HEK293T (cell line): Measurements from ENCODE around the gene SORT1.

Source experiments
- ARNT ChIP-seq: fragments of 450-650 bp; IDR thresholded peaks from 2 replicates; pipeline ENCODE4 v1.6.1; 2017; ENCODE audit warnings: mild to moderate bottlenecking
- BHLHE40 ChIP-seq: fragments of 450-650 bp; IDR thresholded peaks from 2 replicates; pipeline ENCODE4 v1.6.1; 2016; ENCODE audit warnings: mild to moderate bottlenecking, moderate library complexity, borderline replicate concordance
- CTBP1 ChIP-seq: fragments of 450-650 bp; IDR thresholded peaks from 2 replicates; pipeline ENCODE4 v1.6.1; 2016; ENCODE audit warnings: borderline replicate concordance
- ELF4 ChIP-seq: fragments of 450-650 bp; IDR thresholded peaks from 2 replicates; pipeline ENCODE4 v1.6.1; 2017; ENCODE audit warnings: antibody characterized with exemption
- FOXA1 ChIP-seq: fragments of 450-650 bp; IDR thresholded peaks from 2 replicates; pipeline ENCODE4 v1.6.1; 2016; ENCODE audit warnings: mild to moderate bottlenecking
- FOXK2 ChIP-seq: fragments of 450-650 bp; IDR thresholded peaks from 2 replicates; pipeline ENCODE4 v1.6.1; 2016; ENCODE audit warnings: mild to moderate bottlenecking
- FOXM1 ChIP-seq: fragments of 450-650 bp; IDR thresholded peaks from 2 replicates; pipeline ENCODE4 v1.6.1; 2017; ENCODE audit warnings: mild to moderate bottlenecking, borderline replicate concordance
- HDGF ChIP-seq: fragments of 450-650 bp; IDR thresholded peaks from 2 replicates; pipeline ENCODE4 v1.6.1; 2017; ENCODE audit warnings: antibody characterized with exemption, borderline replicate concordance
- L3MBTL2 ChIP-seq: fragments of 450-650 bp; conservative IDR thresholded peaks from 2 replicates; pipeline ENCODE4 v1.6.1; 2016; ENCODE audit warnings: mild to moderate bottlenecking
- NFRKB ChIP-seq: fragments of 450-650 bp; IDR thresholded peaks from 2 replicates; pipeline ENCODE4 v1.6.1; 2016; ENCODE audit warnings: mild to moderate bottlenecking, moderate library complexity
- SP1 ChIP-seq: fragments of 450-650 bp; IDR thresholded peaks from 2 replicates; pipeline ENCODE4 v1.6.1; 2017
- SUZ12 ChIP-seq: fragments of 450-650 bp; IDR thresholded peaks from 2 replicates; pipeline ENCODE4 v1.6.1; 2016; ENCODE audit warnings: mild to moderate bottlenecking
- TARDBP ChIP-seq: fragments of 450-650 bp; IDR thresholded peaks from 2 replicates; pipeline ENCODE4 v1.6.1; 2016
- ZNF384 ChIP-seq: fragments of 450-650 bp; IDR thresholded peaks from 2 replicates; pipeline ENCODE4 v1.6.1; 2016

DNA sequence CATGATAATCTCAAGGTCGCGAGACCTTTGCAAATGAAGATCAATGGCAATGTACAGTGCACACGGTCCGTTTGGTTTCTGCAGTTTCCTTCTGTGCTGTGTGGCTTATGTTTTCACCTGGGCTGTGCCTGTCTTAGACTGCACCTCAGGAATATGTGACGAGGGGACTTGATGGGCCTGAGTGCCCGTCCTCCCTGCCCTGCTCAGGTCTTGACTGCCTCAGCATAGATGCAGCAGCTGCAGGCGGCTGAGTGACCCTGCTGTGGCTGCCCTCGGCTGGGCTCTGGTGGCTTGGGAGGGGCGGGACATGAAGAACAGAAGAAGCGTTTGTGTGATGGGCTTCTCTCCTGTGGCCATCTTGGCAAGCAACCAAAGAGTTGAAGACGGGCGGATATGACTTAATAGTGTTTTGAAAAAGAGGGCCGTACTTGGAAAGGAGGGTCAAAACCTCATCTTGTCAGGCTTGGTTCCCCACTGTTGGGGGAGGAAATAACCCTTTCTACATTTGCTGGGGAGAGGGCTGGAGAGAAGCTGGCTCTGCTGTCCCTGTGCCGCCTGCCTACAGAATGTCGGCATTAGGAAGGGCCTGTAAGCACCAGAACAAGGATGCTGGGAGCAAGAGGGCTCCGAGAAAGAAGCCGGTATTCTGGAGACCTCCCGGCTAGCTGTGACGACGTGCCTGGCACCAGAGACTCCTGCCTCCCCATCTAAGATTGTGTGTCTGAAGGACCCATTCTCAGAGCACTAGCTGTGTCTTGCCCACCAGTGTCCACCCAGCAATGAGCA, 98.0 kb downstream of the SORT1 start:
- no peak for TF ChIP-seq L3MBTL2
- TF ChIP-seq SP1: no peak
- TF ChIP-seq FOXA1: no peak
- no peak for TF ChIP-seq TARDBP
- TF ChIP-seq BHLHE40: no peak
- no peak for TF ChIP-seq HDGF
- no peak for TF ChIP-seq FOXM1
- TF ChIP-seq NFRKB: no peak
- no peak for TF ChIP-seq CTBP1
- no peak for TF ChIP-seq ZNF384
- no peak for TF ChIP-seq FOXK2
- TF ChIP-seq ELF4: no peak
- no peak for TF ChIP-seq ARNT
- TF ChIP-seq SUZ12: no peak
